GM12878 (cell line): Measurements from ENCODE around the gene FAM50A. TPM values are rescaled to one million over a fixed set of nuclear protein-coding genes. Genes with fewer than 3 reads are reported as not detected.
A peak's percentile ranks its signal among the peaks of the same experiment; 100 is the strongest.

Experiments used
- BACH1 ChIP-seq: fragments of 450-650 bp; IDR thresholded peaks from 2 replicates; pipeline ENCODE4 v1.6.1; 2017; ENCODE audit warnings: mild to moderate bottlenecking, borderline replicate concordance
- BHLHE40 ChIP-seq, 2 experiments: fragments of 450-650 bp in 1 of 2; IDR thresholded peaks; 2 replicates each; pipeline ENCODE4 v1.6.1; 2011 to 2017; ENCODE audit warnings: low read depth in 2 of 2, borderline replicate concordance in 1 of 2, improper control_type of control experiment in 1 of 2, low read length in 1 of 2, mild to moderate bottlenecking in 1 of 2
- CBFB ChIP-seq: IDR thresholded peaks from 2 replicates; pipeline ENCODE4 v1.6.1; 2016; ENCODE audit warnings: antibody characterized with exemption, low read depth
- DPF2 ChIP-seq: fragments of 450-650 bp; IDR thresholded peaks from 2 replicates; pipeline ENCODE4 v1.6.1; 2017; ENCODE audit warnings: mild to moderate bottlenecking
- FOXK2 ChIP-seq: fragments of 450-650 bp; IDR thresholded peaks from 2 replicates; pipeline ENCODE4 v1.6.1; 2017; ENCODE audit warnings: mild to moderate bottlenecking, moderate library complexity
- IKZF1 ChIP-seq: fragments of 450-650 bp; conservative IDR thresholded peaks from 2 replicates; pipeline ENCODE4 v1.6.1; 2017; ENCODE audit warnings: antibody characterized with exemption, mild to moderate bottlenecking
- KDM1A ChIP-seq: fragments of 200-600 bp; sonication (generic); IDR thresholded peaks from 2 replicates; pipeline ENCODE4 v1.6.1; 2016; ENCODE audit warnings: borderline replicate concordance
- LARP7 ChIP-seq: fragments of 450-650 bp; IDR thresholded peaks from 2 replicates; pipeline ENCODE4 v1.6.1; 2017; ENCODE audit warnings: mild to moderate bottlenecking
- MTA3 ChIP-seq: IDR thresholded peaks from 2 replicates; pipeline ENCODE4 v1.6.1; 2012; ENCODE audit warnings: low read length, inconsistent platforms, borderline replicate concordance
- MYB ChIP-seq: fragments of 150-350 bp; IDR thresholded peaks from 2 replicates; pipeline ENCODE4 v1.6.1; 2014; ENCODE audit warnings: mild to moderate bottlenecking, low read depth, low read length, borderline replicate concordance
- NBN ChIP-seq: fragments of 450-650 bp; IDR thresholded peaks from 2 replicates; pipeline ENCODE4 v1.6.1; 2016
- NFYB ChIP-seq: IDR thresholded peaks from 2 replicates; pipeline ENCODE4 v1.6.1; 2011; ENCODE audit warnings: low read depth, mild to moderate bottlenecking, low read length, improper control_type of control experiment, moderate library complexity; ENCODE audit not compliant: insufficient read depth
- NRF1 ChIP-seq: conservative IDR thresholded peaks from 2 replicates; pipeline ENCODE4 v1.6.1; 2011; ENCODE audit warnings: mild to moderate bottlenecking, low read depth, low read length, improper control_type of control experiment
- RAD21 ChIP-seq: IDR thresholded peaks from 2 replicates; pipeline ENCODE4 v1.6.1; 2011; ENCODE audit warnings: mild to moderate bottlenecking, low read depth, low read length, moderate library complexity; ENCODE audit not compliant: insufficient read depth
- RCOR1 ChIP-seq: conservative IDR thresholded peaks from 2 replicates; pipeline ENCODE4 v1.6.1; 2012; ENCODE audit warnings: low read depth, low read length, improper control_type of control experiment
- SMARCA5 ChIP-seq: fragments of 450-650 bp; IDR thresholded peaks from 2 replicates; pipeline ENCODE4 v1.6.1; 2017; ENCODE audit warnings: mild to moderate bottlenecking
- TCF12 ChIP-seq: IDR thresholded peaks from 2 replicates; pipeline ENCODE4 v1.6.1; 2011; ENCODE audit warnings: low read depth, mild to moderate bottlenecking, low read length
- YBX1 ChIP-seq: fragments of 450-650 bp; IDR thresholded peaks from 2 replicates; pipeline ENCODE4 v1.6.1; 2016; ENCODE audit warnings: antibody characterized with exemption
- ZNF217 ChIP-seq: fragments of 450-650 bp; IDR thresholded peaks from 2 replicates; pipeline ENCODE4 v1.6.1; 2017; ENCODE audit warnings: antibody characterized with exemption, mild to moderate bottlenecking
- polyA plus RNA-seq, 11 experiments: library from polyadenylated mRNA; depleted of rRNA in 4 of 11; unstranded in 6 of 11; stranded (reverse) in 5 of 11; fragments of >200 nt; fragmentation: Nextera tagmentation in 4 of 11; fragmentation: Illumina TruSeq in 1 of 11; extraction: Ambion mirVana in 4 of 11; extraction: Trizol in 1 of 11; gene quantifications; 1 replicate in 1 of 11; 2 replicates in 10 of 11; pipeline versions ENCODE4 v1.2.1 to v1.2.3, GENCODE V29; 2011 to 2016; ENCODE audit warnings: inconsistent platforms in 2 of 11, missing spikeins in 2 of 11, low read depth in 1 of 11
- total RNA-seq, 4 experiments: library from RNA; depleted of rRNA in 3 of 4; stranded (reverse); fragments of >200 nt in 3 of 4; fragmentation: Illumina TruSeq in 1 of 4; extraction: Trizol in 1 of 4; gene quantifications; 2 replicates each; pipeline versions ENCODE4 v1.2.1 to v1.2.3, GENCODE V29; 2013 to 2021
- TF ChIP-seq, protein P1 (sequence below): fragments of 450-650 bp; formaldehyde crosslinking; IDR thresholded peaks from 2 replicates; pipeline ENCODE4 v1.4.0; 2022; ENCODE audit warnings: mild to moderate bottlenecking, moderate library complexity
- TF ChIP-seq, protein P2 (sequence below): IDR thresholded peaks from 2 replicates; pipeline ENCODE4 v1.6.1; 2012; ENCODE audit warnings: improper control_type of control experiment, low read depth, low read length; ENCODE audit not compliant: insufficient replicate concordance
- TF ChIP-seq, protein P3 (sequence below): fragments of 450-650 bp; IDR thresholded peaks from 2 replicates; pipeline ENCODE4 v1.6.1; 2014; ENCODE audit warnings: mild to moderate bottlenecking

Gene FAM50A
- total and polyA plus RNA-seq, 10 of the 15 experiments (the other 5 are each of a cell fraction or from before 2014, with no cell fraction given), result 4.2 to 46.7 (median 34.6) TPM

DNA sequence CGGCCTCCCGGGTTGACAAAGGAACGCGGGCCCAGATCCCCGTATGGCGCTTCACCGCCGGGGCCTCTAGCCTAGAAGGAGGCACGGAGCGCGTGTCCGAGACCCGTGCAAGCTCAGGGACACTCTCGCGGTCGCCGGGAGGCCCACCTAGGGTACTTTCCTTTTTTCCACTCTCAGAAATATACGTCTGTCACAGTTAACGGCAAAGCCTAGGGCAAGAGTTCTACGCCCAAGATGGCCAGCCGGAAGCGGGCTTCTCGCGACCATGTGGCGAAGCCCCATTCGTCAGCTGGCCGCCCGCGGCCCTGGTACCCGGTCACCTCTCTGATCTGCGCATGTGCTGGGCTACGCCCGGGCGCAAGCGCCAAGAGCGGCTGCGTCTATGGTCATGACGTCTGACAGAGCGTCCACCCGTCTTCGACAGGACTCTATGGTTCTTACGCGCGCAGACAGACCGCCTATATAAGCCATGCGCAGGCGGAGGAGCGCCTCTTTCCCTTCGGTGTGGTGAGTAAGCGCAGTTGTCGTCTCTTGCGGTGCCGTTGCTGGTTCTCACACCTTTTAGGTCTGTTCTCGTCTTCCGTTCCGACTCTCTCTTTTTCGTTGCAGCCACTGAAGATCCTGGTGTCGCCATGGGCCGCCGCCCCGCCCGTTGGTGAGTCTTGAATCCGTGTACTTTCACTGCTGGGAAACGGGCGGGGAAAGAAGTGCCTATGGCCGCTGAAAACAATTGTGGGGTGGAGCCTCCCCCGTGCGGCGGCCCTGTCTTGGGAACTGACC, 45.9 kb upstream of the FAM50A start, which contains the start of gene RPL10 (continued):
- TF ChIP-seq, protein P1, sequence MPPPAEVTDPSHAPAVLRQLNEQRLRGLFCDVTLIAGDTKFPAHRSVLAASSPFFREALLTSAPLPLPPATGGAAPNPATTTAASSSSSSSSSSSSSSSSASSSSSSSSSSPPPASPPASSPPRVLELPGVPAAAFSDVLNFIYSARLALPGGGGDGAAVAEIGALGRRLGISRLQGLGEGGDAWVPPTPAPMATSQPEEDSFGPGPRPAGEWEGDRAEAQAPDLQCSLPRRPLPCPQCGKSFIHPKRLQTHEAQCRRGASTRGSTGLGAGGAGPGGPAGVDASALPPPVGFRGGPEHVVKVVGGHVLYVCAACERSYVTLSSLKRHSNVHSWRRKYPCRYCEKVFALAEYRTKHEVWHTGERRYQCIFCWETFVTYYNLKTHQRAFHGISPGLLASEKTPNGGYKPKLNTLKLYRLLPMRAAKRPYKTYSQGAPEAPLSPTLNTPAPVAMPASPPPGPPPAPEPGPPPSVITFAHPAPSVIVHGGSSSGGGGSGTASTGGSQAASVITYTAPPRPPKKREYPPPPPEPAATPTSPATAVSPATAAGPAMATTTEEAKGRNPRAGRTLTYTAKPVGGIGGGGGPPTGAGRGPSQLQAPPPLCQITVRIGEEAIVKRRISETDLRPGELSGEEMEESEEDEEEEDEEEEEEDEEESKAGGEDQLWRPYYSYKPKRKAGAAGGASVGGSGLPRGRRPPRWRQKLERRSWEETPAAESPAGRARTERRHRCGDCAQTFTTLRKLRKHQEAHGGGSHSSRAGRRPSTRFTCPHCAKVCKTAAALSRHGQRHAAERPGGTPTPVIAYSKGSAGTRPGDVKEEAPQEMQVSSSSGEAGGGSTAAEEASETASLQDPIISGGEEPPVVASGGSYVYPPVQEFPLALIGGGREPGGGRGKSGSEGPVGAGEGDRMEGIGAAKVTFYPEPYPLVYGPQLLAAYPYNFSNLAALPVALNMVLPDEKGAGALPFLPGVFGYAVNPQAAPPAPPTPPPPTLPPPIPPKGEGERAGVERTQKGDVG (CRISPR knock-in tag), result no peak
- no peak for TF ChIP-seq FOXK2
- peak; percentile 4; a peak in 1 of 4 replicates for TF ChIP-seq BHLHE40 (IDR thresholded peaks at IDR 0.05; ENCODE audit: borderline replicate concordance in 1 of 2, low read depth in 2 of 2, low read length in 1 of 2)
- TF ChIP-seq NRF1, result peak; percentile 70
- TF ChIP-seq DPF2, result peak; percentile 6; the same call in 1 of the 2 replicates
- peak; percentile 79 for TF ChIP-seq IKZF1
- no peak for TF ChIP-seq YBX1
- no peak for TF ChIP-seq MTA3
- 0 out of 2 replicates have a peak, but pooled peaks have one; percentile 69 for TF ChIP-seq TCF12
- TF ChIP-seq LARP7, result peak; percentile 54; the same call in 1 of the 2 replicates
- no peak for TF ChIP-seq KDM1A
- TF ChIP-seq SMARCA5, result 0 out of 2 replicates have a peak, but pooled peaks have one; percentile 53
- no peak for TF ChIP-seq RCOR1
- TF ChIP-seq RAD21, result no peak
- peak; percentile 85; the same call in 1 of the 2 replicates for TF ChIP-seq NBN
- TF ChIP-seq ZNF217, result no peak
- TF ChIP-seq, protein P2, sequence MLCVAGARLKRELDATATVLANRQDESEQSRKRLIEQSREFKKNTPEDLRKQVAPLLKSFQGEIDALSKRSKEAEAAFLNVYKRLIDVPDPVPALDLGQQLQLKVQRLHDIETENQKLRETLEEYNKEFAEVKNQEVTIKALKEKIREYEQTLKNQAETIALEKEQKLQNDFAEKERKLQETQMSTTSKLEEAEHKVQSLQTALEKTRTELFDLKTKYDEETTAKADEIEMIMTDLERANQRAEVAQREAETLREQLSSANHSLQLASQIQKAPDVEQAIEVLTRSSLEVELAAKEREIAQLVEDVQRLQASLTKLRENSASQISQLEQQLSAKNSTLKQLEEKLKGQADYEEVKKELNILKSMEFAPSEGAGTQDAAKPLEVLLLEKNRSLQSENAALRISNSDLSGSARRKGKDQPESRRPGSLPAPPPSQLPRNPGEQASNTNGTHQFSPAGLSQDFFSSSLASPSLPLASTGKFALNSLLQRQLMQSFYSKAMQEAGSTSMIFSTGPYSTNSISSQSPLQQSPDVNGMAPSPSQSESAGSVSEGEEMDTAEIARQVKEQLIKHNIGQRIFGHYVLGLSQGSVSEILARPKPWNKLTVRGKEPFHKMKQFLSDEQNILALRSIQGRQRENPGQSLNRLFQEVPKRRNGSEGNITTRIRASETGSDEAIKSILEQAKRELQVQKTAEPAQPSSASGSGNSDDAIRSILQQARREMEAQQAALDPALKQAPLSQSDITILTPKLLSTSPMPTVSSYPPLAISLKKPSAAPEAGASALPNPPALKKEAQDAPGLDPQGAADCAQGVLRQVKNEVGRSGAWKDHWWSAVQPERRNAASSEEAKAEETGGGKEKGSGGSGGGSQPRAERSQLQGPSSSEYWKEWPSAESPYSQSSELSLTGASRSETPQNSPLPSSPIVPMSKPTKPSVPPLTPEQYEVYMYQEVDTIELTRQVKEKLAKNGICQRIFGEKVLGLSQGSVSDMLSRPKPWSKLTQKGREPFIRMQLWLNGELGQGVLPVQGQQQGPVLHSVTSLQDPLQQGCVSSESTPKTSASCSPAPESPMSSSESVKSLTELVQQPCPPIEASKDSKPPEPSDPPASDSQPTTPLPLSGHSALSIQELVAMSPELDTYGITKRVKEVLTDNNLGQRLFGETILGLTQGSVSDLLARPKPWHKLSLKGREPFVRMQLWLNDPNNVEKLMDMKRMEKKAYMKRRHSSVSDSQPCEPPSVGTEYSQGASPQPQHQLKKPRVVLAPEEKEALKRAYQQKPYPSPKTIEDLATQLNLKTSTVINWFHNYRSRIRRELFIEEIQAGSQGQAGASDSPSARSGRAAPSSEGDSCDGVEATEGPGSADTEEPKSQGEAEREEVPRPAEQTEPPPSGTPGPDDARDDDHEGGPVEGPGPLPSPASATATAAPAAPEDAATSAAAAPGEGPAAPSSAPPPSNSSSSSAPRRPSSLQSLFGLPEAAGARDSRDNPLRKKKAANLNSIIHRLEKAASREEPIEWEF, result no peak
- TF ChIP-seq MYB, result no peak
- TF ChIP-seq, protein P3, sequence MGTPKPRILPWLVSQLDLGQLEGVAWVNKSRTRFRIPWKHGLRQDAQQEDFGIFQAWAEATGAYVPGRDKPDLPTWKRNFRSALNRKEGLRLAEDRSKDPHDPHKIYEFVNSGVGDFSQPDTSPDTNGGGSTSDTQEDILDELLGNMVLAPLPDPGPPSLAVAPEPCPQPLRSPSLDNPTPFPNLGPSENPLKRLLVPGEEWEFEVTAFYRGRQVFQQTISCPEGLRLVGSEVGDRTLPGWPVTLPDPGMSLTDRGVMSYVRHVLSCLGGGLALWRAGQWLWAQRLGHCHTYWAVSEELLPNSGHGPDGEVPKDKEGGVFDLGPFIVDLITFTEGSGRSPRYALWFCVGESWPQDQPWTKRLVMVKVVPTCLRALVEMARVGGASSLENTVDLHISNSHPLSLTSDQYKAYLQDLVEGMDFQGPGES, result no peak
- TF ChIP-seq NFYB, result 0 out of 2 replicates have a peak, but pooled peaks have one; percentile 34
- peak; percentile 54; the same call in 1 of the 2 replicates for TF ChIP-seq BACH1
- TF ChIP-seq CBFB, result peak; percentile 91
